ENCODE data around the gene FRMPD4.

DNA sequence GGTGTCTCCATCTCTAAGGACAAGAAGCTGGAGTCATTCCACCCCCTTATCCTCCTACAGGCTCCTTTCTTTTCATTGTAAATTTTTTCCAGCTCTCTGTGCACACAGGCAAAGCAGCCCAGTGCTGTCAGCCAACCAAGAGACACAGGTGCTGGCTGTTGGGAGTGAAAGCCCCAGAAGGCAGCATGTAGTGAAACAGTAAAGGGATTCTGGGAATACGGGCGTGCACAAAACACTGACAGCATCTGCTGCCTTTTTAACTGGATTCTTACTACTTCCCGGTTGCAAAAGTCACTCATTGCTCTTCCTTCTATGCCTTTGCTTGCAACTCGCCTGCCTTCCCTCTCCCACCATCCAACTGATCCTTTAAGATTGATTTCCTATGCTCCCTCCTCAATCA lies 444.4 kb downstream of the FRMPD4 start:
- TF ChIP-seq CTCF (IDR thresholded peaks at IDR 0.05) (no peak), POLR2A (IDR thresholded peaks at IDR 0.05) (no peak)

Data from adrenal gland (tissue), 5 donors.